HEK293T (cell line): Measurements from ENCODE around the gene NACC2.

Experiments
- CTCF ChIA-PET: fragments of 350-600 bp; formaldehyde crosslinking; extraction: SDS; loops from one replicate; lab custom pipeline; 2021; ENCODE audit warnings: antibody characterized with exemption, inconsistent platforms; lab: Yijun Ruan, JAX
- POLR2A ChIA-PET: fragments of 350-600 bp; formaldehyde crosslinking; extraction: SDS; loops from one replicate; lab custom pipeline; 2020; ENCODE audit warnings: antibody characterized with exemption, inconsistent platforms; lab: Yijun Ruan, JAX
- DNase-seq: peaks from one replicate; pipeline ENCODE4 v3.0.0; 2012; ENCODE audit warnings: mixed read lengths; ENCODE audit errors: extremely low spot score
- ARNT ChIP-seq: fragments of 450-650 bp; IDR thresholded peaks from 2 replicates; pipeline ENCODE4 v1.6.1; 2017; ENCODE audit warnings: mild to moderate bottlenecking
- BHLHE40 ChIP-seq: fragments of 450-650 bp; IDR thresholded peaks from 2 replicates; pipeline ENCODE4 v1.6.1; 2016; ENCODE audit warnings: mild to moderate bottlenecking, moderate library complexity, borderline replicate concordance
- CTBP1 ChIP-seq: fragments of 450-650 bp; IDR thresholded peaks from 2 replicates; pipeline ENCODE4 v1.6.1; 2016; ENCODE audit warnings: borderline replicate concordance
- ELF4 ChIP-seq: fragments of 450-650 bp; IDR thresholded peaks from 2 replicates; pipeline ENCODE4 v1.6.1; 2017; ENCODE audit warnings: antibody characterized with exemption
- FOXA1 ChIP-seq: fragments of 450-650 bp; IDR thresholded peaks from 2 replicates; pipeline ENCODE4 v1.6.1; 2016; ENCODE audit warnings: mild to moderate bottlenecking
- FOXK2 ChIP-seq: fragments of 450-650 bp; IDR thresholded peaks from 2 replicates; pipeline ENCODE4 v1.6.1; 2016; ENCODE audit warnings: mild to moderate bottlenecking
- FOXM1 ChIP-seq: fragments of 450-650 bp; IDR thresholded peaks from 2 replicates; pipeline ENCODE4 v1.6.1; 2017; ENCODE audit warnings: mild to moderate bottlenecking, borderline replicate concordance
- HDGF ChIP-seq: fragments of 450-650 bp; IDR thresholded peaks from 2 replicates; pipeline ENCODE4 v1.6.1; 2017; ENCODE audit warnings: antibody characterized with exemption, borderline replicate concordance
- L3MBTL2 ChIP-seq: fragments of 450-650 bp; conservative IDR thresholded peaks from 2 replicates; pipeline ENCODE4 v1.6.1; 2016; ENCODE audit warnings: mild to moderate bottlenecking
- LEF1 ChIP-seq: fragments of 450-650 bp; IDR thresholded peaks from 2 replicates; pipeline ENCODE4 v1.6.1; 2017; ENCODE audit warnings: mild to moderate bottlenecking, borderline replicate concordance
- NFRKB ChIP-seq: fragments of 450-650 bp; IDR thresholded peaks from 2 replicates; pipeline ENCODE4 v1.6.1; 2016; ENCODE audit warnings: mild to moderate bottlenecking, moderate library complexity
- PKNOX1 ChIP-seq: fragments of 450-650 bp; IDR thresholded peaks from 2 replicates; pipeline ENCODE4 v1.6.1; 2016
- SP1 ChIP-seq: fragments of 450-650 bp; IDR thresholded peaks from 2 replicates; pipeline ENCODE4 v1.6.1; 2017
- SUZ12 ChIP-seq: fragments of 450-650 bp; IDR thresholded peaks from 2 replicates; pipeline ENCODE4 v1.6.1; 2016; ENCODE audit warnings: mild to moderate bottlenecking
- TARDBP ChIP-seq: fragments of 450-650 bp; IDR thresholded peaks from 2 replicates; pipeline ENCODE4 v1.6.1; 2016
- ZNF384 ChIP-seq: fragments of 450-650 bp; IDR thresholded peaks from 2 replicates; pipeline ENCODE4 v1.6.1; 2016

The NACC2 gene

GRCh38 chr9:136024696-136025316, 70.3 kb downstream of the NACC2 start:
- no peak for TF ChIP-seq ELF4
- TF ChIP-seq NFRKB = no peak
- no peak for TF ChIP-seq CTBP1
- no peak for TF ChIP-seq TARDBP
- TF ChIP-seq ARNT = no peak
- TF ChIP-seq L3MBTL2 = no peak
- TF ChIP-seq HDGF = no peak
- no peak for TF ChIP-seq SP1
- TF ChIP-seq FOXK2 = no peak
- no peak for TF ChIP-seq LEF1
- TF ChIP-seq FOXA1 = no peak
- no peak for TF ChIP-seq SUZ12
- TF ChIP-seq FOXM1 = no peak
- no peak for TF ChIP-seq ZNF384
- no peak for TF ChIP-seq PKNOX1
- no peak for TF ChIP-seq BHLHE40
- CTCF ChIA-PET = no interaction called here

GRCh38 chr9:136024286-136024685, 70.8 kb downstream of the NACC2 start:
- CTCF ChIA-PET = no interaction called here
- DNase-seq = no peak
- TF ChIP-seq ARNT (no peak), SP1 (no peak), LEF1 (no peak)
- POLR2A ChIA-PET = no interaction called here

More at GRCh38 chr9:136024696-136025316, 70.3 kb downstream of the NACC2 start:
- POLR2A ChIA-PET = no interaction called here
- DNase-seq = no peak

- DNase-seq = no peak
- ChIA-PET POLR2A (no interaction called here), CTCF (no interaction called here)
- TF ChIP-seq BHLHE40 = no peak
- TF ChIP-seq FOXM1 = no peak
- TF ChIP-seq ELF4 = no peak
- TF ChIP-seq PKNOX1 = no peak
- TF ChIP-seq ZNF384 = no peak
- TF ChIP-seq TARDBP = no peak
- TF ChIP-seq FOXK2 = no peak
These were observed 71.5 kb downstream of the NACC2 start for GRCh38 chr9:136023410-136024225.

- no peak for DNase-seq
- CTCF ChIA-PET = no interaction called here
- no peak for TF ChIP-seq BHLHE40
- TF ChIP-seq ARNT = no peak
- no peak for TF ChIP-seq SUZ12
- TF ChIP-seq TARDBP = no peak
- TF ChIP-seq FOXM1 = no peak
- TF ChIP-seq SP1 = no peak
- TF ChIP-seq ELF4 = no peak
- TF ChIP-seq FOXA1 = no peak
- no peak for TF ChIP-seq LEF1
- TF ChIP-seq ZNF384 = no peak
- no peak for TF ChIP-seq L3MBTL2
- no peak for TF ChIP-seq HDGF
- no peak for TF ChIP-seq NFRKB
- TF ChIP-seq PKNOX1 = no peak
- no peak for TF ChIP-seq CTBP1
- no peak for TF ChIP-seq FOXK2
- POLR2A ChIA-PET = no interaction called here
These were observed 72.2 kb downstream of the NACC2 start for GRCh38 chr9:136022731-136023409.

GRCh38 chr9:136021872-136022681, 73.0 kb downstream of the NACC2 start:
- ChIA-PET CTCF (no interaction called here), POLR2A (no interaction called here)

More at GRCh38 chr9:136021872-136022681, 73.0 kb downstream of the NACC2 start:
- TF ChIP-seq NFRKB = no peak
- no peak for TF ChIP-seq CTBP1
- TF ChIP-seq LEF1 = no peak
- TF ChIP-seq L3MBTL2 = no peak
- TF ChIP-seq BHLHE40 = no peak
- no peak for TF ChIP-seq PKNOX1
- TF ChIP-seq FOXA1 = no peak
- TF ChIP-seq ELF4 = no peak
- TF ChIP-seq ARNT = no peak
- no peak for TF ChIP-seq ZNF384
- TF ChIP-seq FOXK2 = no peak
- no peak for TF ChIP-seq SUZ12
- no peak for TF ChIP-seq FOXM1
- TF ChIP-seq SP1 = no peak
- no peak for DNase-seq
